Smooth muscle cell (in vitro differentiated cells): ENCODE results near the gene NACAD. TPM values are rescaled to one million over a fixed set of nuclear protein-coding genes. Genes with fewer than 3 reads are reported as not detected.
"Not testable (repeated sequence)": the region's sequence is repeated elsewhere in the genome, so short reads cannot be mapped to it uniquely, and the experiment has no call there.

ENCODE experiments used
- DNase-seq: peaks from one replicate; lab custom pipeline; 2025; ENCODE audit not compliant: unreplicated experiment; lab: John Stamatoyannopoulos, UW
- H2AFZ ChIP-seq: fragments of 200-600 bp; sonication (generic); 2 replicates; pipeline ENCODE4 v1.6.0; 2016; ENCODE audit warnings: antibody characterized with exemption, low read depth, mild to moderate bottlenecking
- H3F3A ChIP-seq: fragments of 200-600 bp; sonication (generic); 2 replicates; pipeline ENCODE4 v1.6.0; 2017; ENCODE audit warnings: antibody characterized with exemption, low read depth
- H3K27ac ChIP-seq: fragments of 200-600 bp; sonication (generic); 2 replicates; pipeline ENCODE4 v1.5.1; 2016; ENCODE audit warnings: low read depth, mild to moderate bottlenecking
- H3K27me3 ChIP-seq: fragments of 200-600 bp; sonication (generic); 2 replicates; pipeline ENCODE4 v1.6.1; 2016; ENCODE audit warnings: low read depth, mild to moderate bottlenecking
- H3K36me3 ChIP-seq: fragments of 200-600 bp; sonication (generic); 2 replicates; pipeline ENCODE4 v1.5.1; 2016; ENCODE audit warnings: low read depth
- H3K4me1 ChIP-seq: fragments of 200-600 bp; sonication (generic); 2 replicates; pipeline ENCODE4 v1.5.1; 2016; ENCODE audit warnings: low read depth
- H3K4me2 ChIP-seq: fragments of 200-600 bp; sonication (generic); 2 replicates; pipeline ENCODE4 v1.6.0; 2016; ENCODE audit warnings: mild to moderate bottlenecking
- H3K4me3 ChIP-seq: fragments of 200-600 bp; sonication (generic); 2 replicates; pipeline ENCODE4 v1.5.1; 2016; ENCODE audit warnings: mild to moderate bottlenecking
- H3K79me2 ChIP-seq: fragments of 200-600 bp; sonication (generic); 2 replicates; pipeline ENCODE4 v1.6.0; 2016; ENCODE audit warnings: low read depth, mild to moderate bottlenecking
- H3K9ac ChIP-seq: fragments of 200-600 bp; sonication (generic); 2 replicates; pipeline ENCODE4 v1.6.0; 2016; ENCODE audit warnings: low read depth
- H3K9me3 ChIP-seq: fragments of 200-600 bp; sonication (generic); replicated peaks from 2 replicates; pipeline ENCODE4 v1.5.1; 2016; ENCODE audit warnings: low read depth
- H4K20me1 ChIP-seq: fragments of 200-600 bp; sonication (generic); 2 replicates; pipeline ENCODE4 v1.6.0; 2016; ENCODE audit warnings: low read depth
- WGBS: methylation state at CpG from one replicate; pipeline ENCODE4 v1.1.7; 2016; ENCODE audit warnings: low lambda C conversion rate; 5-methylcytosine and 5-hydroxymethylcytosine counted together
- polyA plus RNA-seq: library from polyadenylated mRNA; unstranded; fragments of >200 nt; fragmentation: Nextera tagmentation; extraction: Ambion mirVana; gene quantifications from 2 replicates; pipeline ENCODE4 v1.2.1, GENCODE V29; 2016
- total RNA-seq: library from RNA; depleted of rRNA; stranded (reverse); fragments of >200 nt; gene quantifications from 2 replicates; pipeline ENCODE4 v1.2.3, GENCODE V29; 2014
- TF ChIP-seq, protein P1 (sequence below): fragments of 200-600 bp; sonication (generic); IDR thresholded peaks from 2 replicates; pipeline ENCODE4 v1.5.1; 2017; ENCODE audit warnings: borderline replicate concordance, mild to moderate bottlenecking, antibody characterized with exemption; ENCODE audit not compliant: insufficient read depth, poor library complexity, severe bottlenecking

Gene NACAD
- total and polyA plus RNA-seq, 2 experiments from 2014 or later: 5.3 to 12.5 TPM

GRCh38 chr7:45035893-45036292 is 52.9 kb downstream of the NACAD start:
- 87% methylated on average over 6 of the region's 6 CpGs for WGBS
- peaks cover 48% of the 10 kb centered on the region for H3K79me2 ChIP-seq

GRCh38 chr7:45035371-45035770 is 53.4 kb downstream of the NACAD start:
- H3K9ac ChIP-seq: no peak overlapping the region
- H3K4me1 ChIP-seq: peaks cover 30% of the 10 kb centered on the region
- no peak overlapping the region for H3K4me2 ChIP-seq
- DNase-seq: no peak
- no peaks in the 10 kb centered on the region for H3K9me3 ChIP-seq
- no peak overlapping the region for H3K4me3 ChIP-seq
- H3K36me3 ChIP-seq: no peaks in the 10 kb centered on the region
- H3K27me3 ChIP-seq: no peaks in the 10 kb centered on the region
- WGBS: 95% methylated on average over 5 of the region's 5 CpGs
- no peaks in the 10 kb centered on the region for H3F3A ChIP-seq
- H2AFZ ChIP-seq: no peak overlapping the region
- peaks cover 72% of the 10 kb centered on the region for H4K20me1 ChIP-seq
- peaks cover 53% of the 10 kb centered on the region for H3K79me2 ChIP-seq
- TF ChIP-seq, protein P1, sequence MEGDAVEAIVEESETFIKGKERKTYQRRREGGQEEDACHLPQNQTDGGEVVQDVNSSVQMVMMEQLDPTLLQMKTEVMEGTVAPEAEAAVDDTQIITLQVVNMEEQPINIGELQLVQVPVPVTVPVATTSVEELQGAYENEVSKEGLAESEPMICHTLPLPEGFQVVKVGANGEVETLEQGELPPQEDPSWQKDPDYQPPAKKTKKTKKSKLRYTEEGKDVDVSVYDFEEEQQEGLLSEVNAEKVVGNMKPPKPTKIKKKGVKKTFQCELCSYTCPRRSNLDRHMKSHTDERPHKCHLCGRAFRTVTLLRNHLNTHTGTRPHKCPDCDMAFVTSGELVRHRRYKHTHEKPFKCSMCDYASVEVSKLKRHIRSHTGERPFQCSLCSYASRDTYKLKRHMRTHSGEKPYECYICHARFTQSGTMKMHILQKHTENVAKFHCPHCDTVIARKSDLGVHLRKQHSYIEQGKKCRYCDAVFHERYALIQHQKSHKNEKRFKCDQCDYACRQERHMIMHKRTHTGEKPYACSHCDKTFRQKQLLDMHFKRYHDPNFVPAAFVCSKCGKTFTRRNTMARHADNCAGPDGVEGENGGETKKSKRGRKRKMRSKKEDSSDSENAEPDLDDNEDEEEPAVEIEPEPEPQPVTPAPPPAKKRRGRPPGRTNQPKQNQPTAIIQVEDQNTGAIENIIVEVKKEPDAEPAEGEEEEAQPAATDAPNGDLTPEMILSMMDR: no peak
- H3K27ac ChIP-seq: no peak overlapping the region

More at GRCh38 chr7:45035893-45036292, 52.9 kb downstream of the NACAD start:
- H3K4me2 ChIP-seq: no peak overlapping the region
- H4K20me1 ChIP-seq: peaks cover 67% of the 10 kb centered on the region
- DNase-seq: no peak
- H3K4me1 ChIP-seq: peaks cover 30% of the 10 kb centered on the region
- H3K4me3 ChIP-seq: no peak overlapping the region
- H3K9ac ChIP-seq: no peak overlapping the region
- no peaks in the 10 kb centered on the region for H3F3A ChIP-seq
- H3K9me3 ChIP-seq: no peaks in the 10 kb centered on the region
- no peaks in the 10 kb centered on the region for H3K27me3 ChIP-seq
- no peak overlapping the region for H2AFZ ChIP-seq
- no peak overlapping the region for H3K27ac ChIP-seq
- no peaks in the 10 kb centered on the region for H3K36me3 ChIP-seq
- TF ChIP-seq, protein P1: no peak

DNA sequence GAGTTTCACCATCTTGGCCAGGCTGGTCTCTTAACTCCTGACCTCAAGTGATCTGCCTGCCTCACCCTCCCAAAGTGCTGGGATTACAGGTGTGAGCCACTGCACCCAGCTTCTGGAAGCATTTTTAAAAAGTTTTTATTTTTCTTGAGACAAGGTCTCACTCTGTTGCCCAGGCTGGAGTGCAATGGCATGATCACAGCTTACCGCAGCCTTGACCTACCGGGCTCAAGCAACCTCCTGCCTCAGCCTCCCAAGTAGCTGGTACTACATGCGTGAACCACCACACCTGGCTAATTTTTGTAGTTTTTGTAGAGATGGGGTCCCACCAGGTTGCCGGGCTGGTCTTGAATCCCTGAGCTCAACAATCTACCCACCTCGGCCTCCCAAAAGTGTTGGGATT is 54.1 kb downstream of the NACAD start:
- not testable (repeated sequence) for H3K27me3 ChIP-seq, H3K27ac ChIP-seq, H3K4me2 ChIP-seq, H3K4me3 ChIP-seq, H3K9me3 ChIP-seq, H2AFZ ChIP-seq, H3F3A ChIP-seq, DNase-seq, H3K9ac ChIP-seq, H3K36me3 ChIP-seq
- Histone ChIP-seq H3K79me2 (peaks cover 60% of the 10 kb centered on the region), H4K20me1 (peaks cover 79% of the 10 kb centered on the region), H3K4me1 (peaks cover 30% of the 10 kb centered on the region)
- WGBS: 98% methylated on average over 5 of the region's 5 CpGs

DNA sequence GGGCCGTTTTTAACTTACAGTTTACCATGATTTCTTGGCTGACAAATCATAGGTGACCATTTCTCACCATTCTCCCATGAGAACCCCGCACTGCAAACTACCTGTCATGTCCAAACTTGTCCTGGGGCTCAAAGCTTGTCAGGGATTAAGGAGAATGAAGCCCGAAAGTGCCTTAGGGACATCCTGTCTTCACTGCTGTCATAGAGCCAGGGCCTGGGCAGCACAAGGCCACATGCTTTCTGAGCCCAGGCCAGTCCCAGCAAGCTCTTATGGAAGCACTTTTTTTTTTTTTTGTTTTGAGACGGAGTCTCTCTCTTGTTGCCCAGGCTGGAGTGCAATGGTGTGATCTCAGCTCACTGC is 54.9 kb downstream of the NACAD start:
- WGBS: 65% methylated on average over 4 of the region's 4 CpGs
- DNase-seq: no peak
- Histone ChIP-seq H3K79me2 (peaks cover 66% of the 10 kb centered on the region), H4K20me1 (peaks cover 86% of the 10 kb centered on the region), H3K27me3 (no peaks in the 10 kb centered on the region), H3K4me2 (peak overlapping the region; percentile 30), H3K36me3 (no peaks in the 10 kb centered on the region), H3F3A (no peaks in the 10 kb centered on the region), H3K4me1 (peaks cover 30% of the 10 kb centered on the region), H3K9me3 (no peaks in the 10 kb centered on the region), H2AFZ (no peak overlapping the region), H3K9ac (no peak overlapping the region), H3K27ac (peak overlapping the region; percentile 73), H3K4me3 (no peak overlapping the region)
- TF ChIP-seq, protein P1: no peak
